Dermis microvascular lymphatic vessel endothelial cell (primary cell): ENCODE results near the gene MSI2. TPM values are rescaled to one million over a fixed set of nuclear protein-coding genes. Genes with fewer than 3 reads are reported as not detected.
A peak's percentile ranks its signal among the peaks of the same experiment; 100 is the strongest.
"Not testable (repeated sequence)": the region's sequence is repeated elsewhere in the genome, so short reads cannot be mapped to it uniquely, and the experiment has no call there.

Experiments used
- DNase-seq, 2 donors: peaks; one replicate each; pipeline versions ENCODE4 v3.0.0 to v3.0.0-alpha.2; 2010; ENCODE audit warnings: low read depth in 2 of 2
- total RNA-seq: library from RNA; depleted of rRNA; stranded (reverse); fragments of >200 nt; gene quantifications from 2 replicates; pipeline ENCODE4 v1.2.1, GENCODE V29; 2014

The MSI2 gene
- total RNA-seq, 1 donor from 2014 or later, result 7.4 TPM

GRCh38 chr17:57608369-57609124 lies 352.2 kb downstream of the MSI2 start:
- DNase-seq, result no peak

- DNase-seq, result no peak
Observed at GRCh38 chr17:57609125-57609877, 353.0 kb downstream of the MSI2 start.

GRCh38 chr17:57609878-57610270 lies 353.6 kb downstream of the MSI2 start:
- no peak for DNase-seq

GRCh38 chr17:57612202-57613071 lies 356.1 kb downstream of the MSI2 start:
- peak; percentile 39 to 58 for DNase-seq

GRCh38 chr17:57614742-57615141 lies 358.4 kb downstream of the MSI2 start:
- DNase-seq, result no peak

- DNase-seq, result no peak
Observed at GRCh38 chr17:57615836-57616757, 359.8 kb downstream of the MSI2 start.

- no peak for DNase-seq
Observed at GRCh38 chr17:57617218-57617617, 360.9 kb downstream of the MSI2 start.

- peak in 1 of 2 donors; percentile 56 for DNase-seq
Observed at GRCh38 chr17:57619061-57619937, 363.0 kb downstream of the MSI2 start.

GRCh38 chr17:57620576-57620975 lies 364.3 kb downstream of the MSI2 start:
- DNase-seq, result no peak

- not testable (repeated sequence) for DNase-seq
Observed at GRCh38 chr17:57621791-57622190, 365.5 kb downstream of the MSI2 start.

- no peak for DNase-seq
Observed at GRCh38 chr17:57622306-57622682, 366.0 kb downstream of the MSI2 start.

- peak in 1 of 2 donors; percentile 50 for DNase-seq
Observed at GRCh38 chr17:57622683-57623433, 366.5 kb downstream of the MSI2 start.

- no peak for DNase-seq
Observed at GRCh38 chr17:57623620-57624019, 367.3 kb downstream of the MSI2 start.

GRCh38 chr17:57624386-57624785 lies 368.1 kb downstream of the MSI2 start:
- no peak for DNase-seq

GRCh38 chr17:57625511-57625910 lies 369.2 kb downstream of the MSI2 start:
- DNase-seq, result no peak

- no peak for DNase-seq
Observed at GRCh38 chr17:57625957-57626356, 369.6 kb downstream of the MSI2 start.

- DNase-seq, result no peak
Observed at GRCh38 chr17:57626520-57627210, 370.3 kb downstream of the MSI2 start.

- DNase-seq, result no peak
Observed at GRCh38 chr17:57627591-57627990, 371.3 kb downstream of the MSI2 start.

GRCh38 chr17:57628421-57628820 lies 372.1 kb downstream of the MSI2 start:
- DNase-seq, result no peak
